GM23338 (cell line): ENCODE data around the gene HIGD1B. TPM values are rescaled to one million over a fixed set of nuclear protein-coding genes. Genes with fewer than 3 reads are reported as not detected.

Experiments
- ATAC-seq: fragments of 200-7000 bp; cut with Tn5 transposase; 3 replicates; pipeline ENCODE4 v1.9.1; 2020
- DNase-seq: peaks from one replicate; pipeline ENCODE4 v3.0.0-alpha.2; 2015; ENCODE audit warnings: low spot score
- H2AFZ ChIP-seq: fragments of 200-600 bp; sonication (generic); 2 replicates; pipeline ENCODE4 v1.8.0; 2016; ENCODE audit warnings: antibody characterized with exemption, mild to moderate bottlenecking, moderate library complexity
- H3F3A ChIP-seq: fragments of 200-600 bp; sonication (generic); replicated peaks from 2 replicates; pipeline ENCODE4 v1.8.0; 2017; ENCODE audit warnings: antibody characterized with exemption, mixed run types, low read depth
- H3K27ac ChIP-seq: fragments of 200-600 bp; sonication (generic); 2 replicates; pipeline ENCODE4 v1.6.1; 2016; ENCODE audit warnings: low read depth
- H3K27me3 ChIP-seq: fragments of 200-600 bp; sonication (generic); 2 replicates; pipeline ENCODE4 v1.8.0; 2016; ENCODE audit warnings: mild to moderate bottlenecking, mixed run types, moderate library complexity; ENCODE audit not compliant: insufficient read depth
- H3K36me3 ChIP-seq: fragments of 200-600 bp; sonication (generic); 2 replicates; pipeline ENCODE4 v1.8.0; 2016; ENCODE audit warnings: mild to moderate bottlenecking; ENCODE audit not compliant: insufficient read depth
- H3K4me1 ChIP-seq: fragments of 200-600 bp; sonication (generic); 2 replicates; pipeline ENCODE4 v1.8.0; 2016; ENCODE audit warnings: mild to moderate bottlenecking, moderate library complexity; ENCODE audit not compliant: insufficient read depth
- H3K4me2 ChIP-seq: fragments of 200-600 bp; sonication (generic); 2 replicates; pipeline ENCODE4 v1.7.1; 2017; ENCODE audit warnings: mixed run types
- H3K4me3 ChIP-seq: fragments of 200-600 bp; sonication (generic); 2 replicates; pipeline ENCODE4 v1.6.1; 2016; ENCODE audit warnings: mixed run types
- H3K79me2 ChIP-seq: fragments of 200-600 bp; sonication (generic); replicated peaks from 2 replicates; pipeline ENCODE4 v1.8.0; 2017; ENCODE audit warnings: mild to moderate bottlenecking; ENCODE audit not compliant: insufficient read depth
- H3K9me2 ChIP-seq: fragments of 200-600 bp; sonication (generic); 2 replicates; pipeline ENCODE4 v1.8.0; 2017; ENCODE audit not compliant: insufficient read depth
- H4K20me1 ChIP-seq: fragments of 200-600 bp; sonication (generic); replicated peaks from 2 replicates; pipeline ENCODE4 v1.8.0; 2017; ENCODE audit warnings: mild to moderate bottlenecking; ENCODE audit not compliant: insufficient read depth
- H3K27ac Mint-ChIP-seq: 2 replicates; pipeline ENCODE4 v1.8.0; 2020; ENCODE audit warnings: inconsistent platforms, mild to moderate bottlenecking, moderate library complexity, mixed read lengths
- H3K27me3 Mint-ChIP-seq: 3 replicates; pipeline ENCODE4 v1.8.0; 2022; ENCODE audit warnings: low read depth, mild to moderate bottlenecking, moderate library complexity, mixed read lengths, inconsistent platforms; ENCODE audit not compliant: insufficient read depth, poor library complexity
- H3K36me3 Mint-ChIP-seq: 3 replicates; pipeline ENCODE4 v1.8.0; 2021; ENCODE audit warnings: low read depth, mild to moderate bottlenecking, inconsistent platforms, moderate library complexity, mixed read lengths
- H3K4me1 Mint-ChIP-seq: 3 replicates; pipeline ENCODE4 v1.8.0; 2020; ENCODE audit warnings: mild to moderate bottlenecking, inconsistent platforms, mixed read lengths
- H3K4me3 Mint-ChIP-seq: 3 replicates; pipeline ENCODE4 v1.8.0; 2021; ENCODE audit warnings: moderate library complexity, mild to moderate bottlenecking, inconsistent platforms, mixed read lengths
- H3K9me3 Mint-ChIP-seq: 3 replicates; pipeline ENCODE4 v1.8.0; 2020; ENCODE audit warnings: moderate library complexity, mild to moderate bottlenecking, inconsistent platforms, mixed read lengths
- CREB1 ChIP-seq: fragments of 250-450 bp; sonication (Bioruptor Pico); IDR thresholded peaks from 2 replicates; pipeline ENCODE4 v1.5.0; 2020; ENCODE audit warnings: low read depth, mild to moderate bottlenecking, moderate library complexity
- CTCF ChIP-seq, 2 experiments: fragments of 200-600 bp in 1 of 2; sonication (generic) in 1 of 2; conservative IDR thresholded peaks; 2 replicates each; pipeline versions ENCODE4 v1.5.1 to v1.6.1; 2016 to 2017; ENCODE audit warnings: antibody characterized with exemption in 2 of 2, low read depth in 2 of 2, mild to moderate bottlenecking in 2 of 2, moderate library complexity in 1 of 2
- ETS1 ChIP-seq: IDR thresholded peaks from 2 replicates; pipeline ENCODE4 v1.6.1; 2016; ENCODE audit warnings: antibody characterized with exemption
- EZH2 ChIP-seq: fragments of 200-600 bp; sonication (generic); IDR thresholded peaks from one replicate; pipeline ENCODE4 v1.8.0; 2017; ENCODE audit warnings: antibody characterized with exemption, mild to moderate bottlenecking, low read depth; ENCODE audit not compliant: unreplicated experiment
- EZH2phosphoT487 ChIP-seq: fragments of 200-600 bp; sonication (generic); IDR thresholded peaks from one replicate; pipeline ENCODE4 v1.8.1; 2018; ENCODE audit warnings: antibody characterized with exemption; ENCODE audit not compliant: unreplicated experiment
- JUNB ChIP-seq: IDR thresholded peaks from one replicate; pipeline ENCODE4 v1.6.1; 2016; ENCODE audit warnings: antibody characterized with exemption; ENCODE audit not compliant: unreplicated experiment
- NANOG ChIP-seq: IDR thresholded peaks from 2 replicates; pipeline ENCODE4 v1.6.1; 2016; ENCODE audit warnings: antibody characterized with exemption, borderline replicate concordance
- POLR2AphosphoS5 ChIP-seq: IDR thresholded peaks from 2 replicates; pipeline ENCODE4 v1.6.1; 2016; ENCODE audit warnings: antibody characterized with exemption, low read depth
- REST ChIP-seq: IDR thresholded peaks from one replicate; pipeline ENCODE4 v1.6.1; 2018; ENCODE audit warnings: antibody characterized with exemption; ENCODE audit not compliant: unreplicated experiment
- STAT1 ChIP-seq: IDR thresholded peaks from one replicate; pipeline ENCODE4 v1.6.1; 2016; ENCODE audit warnings: antibody characterized with exemption; ENCODE audit not compliant: unreplicated experiment
- ZNF114 ChIP-seq: fragments of 250-450 bp; sonication (Bioruptor Pico); IDR thresholded peaks from 2 replicates; pipeline ENCODE4 v1.5.0; 2020; ENCODE audit warnings: mild to moderate bottlenecking, moderate library complexity
- ZNF331 ChIP-seq: fragments of 250-450 bp; sonication (Bioruptor Pico); IDR thresholded peaks from 2 replicates; pipeline ENCODE4 v1.5.0; 2020; ENCODE audit warnings: low read depth, mild to moderate bottlenecking, moderate library complexity
- ZNF462 ChIP-seq: fragments of 250-450 bp; sonication (Bioruptor Pico); IDR thresholded peaks from 2 replicates; pipeline ENCODE4 v1.5.0; 2020; ENCODE audit warnings: mild to moderate bottlenecking, moderate library complexity
- polyA plus RNA-seq: library from polyadenylated mRNA; unstranded; fragments of >200 nt; fragmentation: Nextera tagmentation; extraction: Ambion mirVana; gene quantifications from 2 replicates; pipeline ENCODE4 v1.2.1, GENCODE V29; 2016
- total RNA-seq: library from RNA; depleted of rRNA; stranded (reverse); fragments of >200 nt; shearing (Covaris generic); gene quantifications from 2 replicates; pipeline ENCODE4 v1.2.3, GENCODE V29; 2014

HIGD1B gene
- total and polyA plus RNA-seq, 2 experiments from 2014 or later, result not detected

- H3K4me3 ChIP-seq, result no peak overlapping the region
- no peaks in the 10 kb centered on the region for H3K36me3 ChIP-seq
- no peak for TF ChIP-seq POLR2AphosphoS5
- TF ChIP-seq ETS1, result no peak
- no peak for TF ChIP-seq JUNB
- no peak for TF ChIP-seq EZH2phosphoT487
- no peak for TF ChIP-seq STAT1
- TF ChIP-seq CTCF (conservative IDR thresholded peaks at IDR 0.05; ENCODE audit: low read depth in 2 of 2), result no peak
- no peak for TF ChIP-seq EZH2
- TF ChIP-seq CREB1 (CRISPR knock-in tag), result no peak
- no peak for TF ChIP-seq ZNF114 (CRISPR knock-in tag)
- no peak for TF ChIP-seq ZNF331 (CRISPR knock-in tag)
- no peak for TF ChIP-seq NANOG
- TF ChIP-seq REST, result no peak
- TF ChIP-seq ZNF462 (CRISPR knock-in tag), result no peak
- no peak overlapping the region for H3K4me3 Mint-ChIP-seq
- H3K27me3 Mint-ChIP-seq, result peaks cover 10% of the 10 kb centered on the region
- no peak for DNase-seq
- H3K27me3 ChIP-seq, result no peaks in the 10 kb centered on the region
- peaks cover 13% of the 10 kb centered on the region; the same call in 2 of the 3 replicates for H3K4me1 Mint-ChIP-seq
- H3K36me3 Mint-ChIP-seq, result peaks cover 22% of the 10 kb centered on the region
- H3F3A ChIP-seq, result no peaks in the 10 kb centered on the region; the same call in 1 of the 2 replicates
- no peak overlapping the region for H3K27ac ChIP-seq
- H3K4me2 ChIP-seq, result no peak overlapping the region
- peaks cover 59% of the 10 kb centered on the region for H4K20me1 ChIP-seq
- ATAC-seq, result no peak
- peaks cover 22% of the 10 kb centered on the region for H3K4me1 ChIP-seq
- H3K27ac Mint-ChIP-seq, result no peak overlapping the region
- H2AFZ ChIP-seq, result no peak overlapping the region
- H3K9me2 ChIP-seq, result no peaks in the 10 kb centered on the region
- H3K9me3 Mint-ChIP-seq, result peaks cover 2% of the 10 kb centered on the region; the same call in 1 of the 3 replicates
- H3K79me2 ChIP-seq, result peaks cover 82% of the 10 kb centered on the region
These were observed 21.4 kb upstream of the HIGD1B start for GRCh38 chr17:44826123-44826790.
